Renal cortical epithelial cell (primary cell): ENCODE data around the gene ATXN3L. TPM values are rescaled to one million over a fixed set of nuclear protein-coding genes. Genes with fewer than 3 reads are reported as not detected.

Experiments used
- DNase-seq: peaks from one replicate; pipeline ENCODE4 v3.0.0-alpha.2; 2011; ENCODE audit warnings: low read depth
- total RNA-seq: library from RNA; depleted of rRNA; stranded (reverse); fragments of >200 nt; gene quantifications from 2 replicates; pipeline ENCODE4 v1.2.3, GENCODE V29; 2014

Gene ATXN3L
- total RNA-seq, 1 donor from 2014 or later, result not detected

GRCh38 chrX:13268874-13269273, 51.0 kb downstream of the ATXN3L start:
- DNase-seq, result no peak

Other genes starting within 250 kb of the ATXN3L start
- gene EGFL6, start 249.5 kb upstream of the ATXN3L start, total RNA-seq, result 0.05 TPM in 1 of 2 replicates, not detected in the other